A549 (cell line): ENCODE data around the gene ADPGK.

ENCODE experiments used
- CHD2 ChIP-seq: fragments of 150-350 bp; IDR thresholded peaks from 2 replicates; pipeline ENCODE4 v1.6.1; 2014; ENCODE audit warnings: low read length; ENCODE audit not compliant: partially characterized antibody
- CTCF ChIP-seq: fragments of >200 bp; sonication (Bioruptor Twin); formaldehyde crosslinking; IDR thresholded peaks from 3 replicates; pipeline ENCODE4 v1.5.1; 2016
- ELK1 ChIP-seq: fragments of 150-350 bp; IDR thresholded peaks from 2 replicates; pipeline ENCODE4 v1.6.1; 2014; ENCODE audit warnings: low read depth, mild to moderate bottlenecking, low read length
- EP300 ChIP-seq, 2 experiments: fragments of >200 bp; sonication (Bioruptor Twin); formaldehyde crosslinking; IDR thresholded peaks; 2 replicates in 1 of 2; 3 replicates in 1 of 2; pipeline ENCODE4 v1.6.1; 2016 to 2017
- NPAS2 ChIP-seq: fragments of 250-450 bp; sonication (Bioruptor Pico); IDR thresholded peaks from 2 replicates; pipeline ENCODE4 v1.8.0; 2022; ENCODE audit warnings: mild to moderate bottlenecking, moderate library complexity, borderline replicate concordance
- RCOR1 ChIP-seq: fragments of 150-350 bp; IDR thresholded peaks from 2 replicates; pipeline ENCODE4 v1.6.1; 2014; ENCODE audit warnings: antibody characterized with exemption, low read length, low read depth
- USF2 ChIP-seq: fragments of 450-650 bp; IDR thresholded peaks from 2 replicates; pipeline ENCODE4 v1.6.1; 2014; ENCODE audit warnings: antibody characterized with exemption

GRCh38 chr15:72740219-72740618 is 43.3 kb downstream of the ADPGK start:
- TF ChIP-seq CHD2 (no peak), CTCF (no peak), EP300 (IDR thresholded peaks at IDR 0.05) (no peak), USF2 (no peak), ELK1 (no peak), NPAS2 (CRISPR knock-in tag) (no peak), RCOR1 (no peak)
